SU-DHL-6 (cell line): Measurements from ENCODE around the gene PCCB.

Experiments used
- H2AFZ ChIP-seq: fragments of 200-600 bp; sonication (generic); 2 replicates; pipeline ENCODE4 v1.6.1; 2014; ENCODE audit warnings: low read depth, mild to moderate bottlenecking, moderate library complexity, mixed read lengths, antibody characterized with exemption, low read length; ENCODE audit not compliant: severe bottlenecking
- H3F3A ChIP-seq: fragments of 200-600 bp; shearing (Covaris generic); 2 replicates; pipeline ENCODE4 v1.6.0; 2016; ENCODE audit warnings: antibody characterized with exemption, mild to moderate bottlenecking; ENCODE audit not compliant: insufficient read depth
- H3K27ac ChIP-seq: fragments of 200-600 bp; sonication (generic); 2 replicates; pipeline ENCODE4 v1.5.1; 2016; ENCODE audit warnings: low read depth, mild to moderate bottlenecking, low read length, moderate library complexity, mixed read lengths
- H3K27me3 ChIP-seq: fragments of 200-600 bp; sonication (generic), shearing (Covaris generic); 2 replicates; pipeline ENCODE4 v1.6.0; 2014; ENCODE audit warnings: mild to moderate bottlenecking, low read length
- H3K36me3 ChIP-seq: fragments of 200-600 bp; sonication (generic); 2 replicates; pipeline ENCODE4 v1.6.1; 2014; ENCODE audit warnings: mild to moderate bottlenecking, low read length, mixed read lengths
- H3K4me2 ChIP-seq: fragments of 300-600, 200-600 bp; shearing (Covaris generic), sonication (generic); 2 replicates; pipeline ENCODE4 v1.6.0; 2014; ENCODE audit warnings: low read length, low read depth, mild to moderate bottlenecking; ENCODE audit not compliant: poor library complexity, severe bottlenecking
- H3K4me3 ChIP-seq: fragments of 200-600 bp; sonication (generic); 2 replicates; pipeline ENCODE4 v1.5.1; 2014; ENCODE audit warnings: antibody characterized with exemption, low read length, mild to moderate bottlenecking, mixed read lengths; ENCODE audit not compliant: insufficient read depth, poor library complexity, severe bottlenecking
- H3K79me2 ChIP-seq: fragments of 200-600 bp; sonication (generic); 2 replicates; pipeline ENCODE4 v1.6.1; 2014; ENCODE audit warnings: mild to moderate bottlenecking, low read length, moderate library complexity; ENCODE audit not compliant: insufficient read depth
- H3K9ac ChIP-seq: fragments of 200-600 bp; sonication (generic); 2 replicates; pipeline ENCODE4 v1.7.0; 2014; ENCODE audit warnings: mild to moderate bottlenecking, low read length
- H3K9me2 ChIP-seq: fragments of 200-600 bp; sonication (generic); replicated peaks from 2 replicates; pipeline ENCODE4 v1.6.1; 2014; ENCODE audit warnings: low read length; ENCODE audit not compliant: insufficient read depth
- H3K9me3 ChIP-seq: fragments of 200-600 bp; sonication (generic); 2 replicates; pipeline ENCODE4 v1.6.1; 2014; ENCODE audit warnings: low read length, mixed read lengths; ENCODE audit not compliant: insufficient read depth
- H4K20me1 ChIP-seq: fragments of 200-600 bp; sonication (generic); 2 replicates; pipeline ENCODE4 v1.6.1; 2014; ENCODE audit warnings: low read depth, mild to moderate bottlenecking, antibody characterized with exemption, low read length, moderate library complexity, mixed read lengths
- CTCF ChIP-seq: fragments of 200-600 bp; sonication (generic); IDR thresholded peaks from one replicate; pipeline ENCODE4 v1.5.1; 2017; ENCODE audit warnings: antibody characterized with exemption, mild to moderate bottlenecking, low read length, moderate library complexity; ENCODE audit not compliant: insufficient read depth, poor library complexity, severe bottlenecking
- EZH2phosphoT487 ChIP-seq: fragments of 200-600 bp; sonication (generic), shearing (Covaris generic); conservative IDR thresholded peaks from 2 replicates; pipeline ENCODE4 v1.6.1; 2018; ENCODE audit warnings: mild to moderate bottlenecking, antibody characterized with exemption, low read length, moderate library complexity, mixed read lengths

Gene PCCB

GRCh38 chr3:136239094-136239493 lies 11.0 kb upstream of the PCCB start:
- H3K36me3 ChIP-seq, result no peaks in the 10 kb centered on the region
- H3K9ac ChIP-seq, result no peak overlapping the region
- H3K4me3 ChIP-seq, result no peak overlapping the region
- H3K79me2 ChIP-seq, result no peaks in the 10 kb centered on the region
- H3K27me3 ChIP-seq, result no peaks in the 10 kb centered on the region
- H2AFZ ChIP-seq, result no peak overlapping the region
- H3F3A ChIP-seq, result no peaks in the 10 kb centered on the region
- no peaks in the 10 kb centered on the region for H4K20me1 ChIP-seq
- H3K9me3 ChIP-seq, result no peaks in the 10 kb centered on the region
- H3K27ac ChIP-seq, result no peak overlapping the region
- H3K4me2 ChIP-seq, result no peak overlapping the region
- no peak for TF ChIP-seq EZH2phosphoT487
- no peak for TF ChIP-seq CTCF
- no peaks in the 10 kb centered on the region for H3K9me2 ChIP-seq

GRCh38 chr3:136245691-136246090 lies 4.4 kb upstream of the PCCB start:
- Histone ChIP-seq H2AFZ (no peak overlapping the region), H3F3A (peaks cover 21% of the 10 kb centered on the region), H3K4me2 (no peak overlapping the region), H3K9me2 (no peaks in the 10 kb centered on the region), H4K20me1 (no peaks in the 10 kb centered on the region), H3K27ac (no peak overlapping the region), H3K79me2 (no peaks in the 10 kb centered on the region), H3K4me3 (no peak overlapping the region), H3K9ac (no peak overlapping the region), H3K9me3 (no peaks in the 10 kb centered on the region), H3K36me3 (no peaks in the 10 kb centered on the region), H3K27me3 (no peaks in the 10 kb centered on the region)
- TF ChIP-seq EZH2phosphoT487 (no peak), CTCF (no peak)

GRCh38 chr3:136247436-136247835 lies 2.7 kb upstream of the PCCB start:
- H4K20me1 ChIP-seq, result no peaks in the 10 kb centered on the region
- H3K36me3 ChIP-seq, result no peaks in the 10 kb centered on the region
- H3K9me3 ChIP-seq, result no peaks in the 10 kb centered on the region
- peaks cover 29% of the 10 kb centered on the region for H3F3A ChIP-seq
- H3K79me2 ChIP-seq, result peaks cover 16% of the 10 kb centered on the region; the same call in 1 of the 2 replicates
- no peak overlapping the region for H3K27ac ChIP-seq
- H3K9ac ChIP-seq, result no peak overlapping the region
- no peaks in the 10 kb centered on the region for H3K27me3 ChIP-seq
- H3K4me2 ChIP-seq, result no peak overlapping the region
- no peak overlapping the region for H3K4me3 ChIP-seq
- TF ChIP-seq EZH2phosphoT487 (no peak), CTCF (no peak)
- H2AFZ ChIP-seq, result no peak overlapping the region
- H3K9me2 ChIP-seq, result no peaks in the 10 kb centered on the region
